Bronchial epithelial cell (primary cell): ENCODE data around the gene RDH12. TPM values are rescaled to one million over a fixed set of nuclear protein-coding genes. Genes with fewer than 3 reads are reported as not detected.
"Not testable (repeated sequence)": the region's sequence is repeated elsewhere in the genome, so short reads cannot be mapped to it uniquely, and the experiment has no call there.

ENCODE experiments used
- DNase-seq: peaks from one replicate; pipeline ENCODE4 v3.0.0-alpha.2; 2010; ENCODE audit warnings: low read depth
- FAIRE-seq: peaks from 2 replicates; lab custom pipeline; 2011; peaks lifted over from hg19 to GRCh38; lab: Jason Lieb, UNC
- H3K27me3 ChIP-seq: 2 replicates; pipeline ENCODE4 v1.5.1; 2011; ENCODE audit warnings: low read length; ENCODE audit not compliant: control insufficient read depth, insufficient read depth
- H3K36me3 ChIP-seq: 2 replicates; pipeline ENCODE4 v1.5.1; 2011; ENCODE audit warnings: low read length; ENCODE audit not compliant: control insufficient read depth, insufficient read depth
- H3K4me3 ChIP-seq: 2 replicates; pipeline ENCODE4 v1.5.1; 2011; ENCODE audit warnings: mild to moderate bottlenecking, low read depth, low read length, control low read depth
- CTCF ChIP-seq: IDR thresholded peaks from 2 replicates; pipeline ENCODE4 v1.5.1; 2011; ENCODE audit warnings: mild to moderate bottlenecking, moderate library complexity, low read length, control low read depth, inconsistent platforms; ENCODE audit not compliant: insufficient read depth, severe bottlenecking
- total RNA-seq: library from RNA; depleted of rRNA; stranded (reverse); fragments of >200 nt; gene quantifications from 2 replicates; pipeline ENCODE4 v1.2.1, GENCODE V29; 2014

The RDH12 gene
- 1.3 and 49.8 TPM in 2 replicates for total RNA-seq

- not testable (repeated sequence) for H3K36me3 ChIP-seq, H3K4me3 ChIP-seq, H3K27me3 ChIP-seq, FAIRE-seq, DNase-seq
Observed at GRCh38 chr14:67701492-67701891, at the start of gene RDH12. RDH12 (plus strand) TSS chr14:67701886; CDS start chr14:67722643, 20,757 bp downstream.

GRCh38 chr14:67652189-67652588 lies 49.5 kb upstream of the RDH12 start:
- H3K36me3 ChIP-seq: peaks cover 10% of the 10 kb centered on the region
- H3K27me3 ChIP-seq: no peaks in the 10 kb centered on the region
- FAIRE-seq: no peak
- H3K4me3 ChIP-seq: no peak overlapping the region
- no peak for TF ChIP-seq CTCF
- DNase-seq: no peak

GRCh38 chr14:67653651-67654280 lies 47.9 kb upstream of the RDH12 start:
- Histone ChIP-seq H3K36me3 (peaks cover 9% of the 10 kb centered on the region), H3K4me3 (no peak overlapping the region), H3K27me3 (no peaks in the 10 kb centered on the region)
- FAIRE-seq: peak; percentile 18
- DNase-seq: no peak
- no peak for TF ChIP-seq CTCF

GRCh38 chr14:67663633-67664032 lies 38.1 kb upstream of the RDH12 start:
- Histone ChIP-seq H3K4me3 (no peak overlapping the region), H3K36me3 (peaks cover 1% of the 10 kb centered on the region), H3K27me3 (no peaks in the 10 kb centered on the region)
- TF ChIP-seq CTCF: no peak
- no peak for FAIRE-seq
- peak; percentile 86 for DNase-seq

GRCh38 chr14:67665868-67666267 lies 35.8 kb upstream of the RDH12 start:
- Histone ChIP-seq H3K4me3 (no peak overlapping the region), H3K36me3 (peaks cover 1% of the 10 kb centered on the region), H3K27me3 (no peaks in the 10 kb centered on the region)
- TF ChIP-seq CTCF: no peak
- DNase-seq (peak; percentile 49), FAIRE-seq (no peak)

- TF ChIP-seq CTCF: peak; percentile 63
- H3K27me3 ChIP-seq: no peaks in the 10 kb centered on the region
- H3K36me3 ChIP-seq: no peaks in the 10 kb centered on the region
- FAIRE-seq: peak; percentile 28
- H3K4me3 ChIP-seq: no peak overlapping the region
- peak; percentile 67 for DNase-seq
Observed at GRCh38 chr14:67666750-67667449, 34.8 kb upstream of the RDH12 start.
